ENCODE data around the gene LRCH3. TPM values are rescaled to one million over a fixed set of nuclear protein-coding genes. Genes with fewer than 3 reads are reported as not detected.

Gene LRCH3
- total and polyA plus RNA-seq, 2 of the 13 experiments (the other 11 are each of a cell fraction or from before 2014, with no cell fraction given) = 25.5 to 103 TPM

DNA sequence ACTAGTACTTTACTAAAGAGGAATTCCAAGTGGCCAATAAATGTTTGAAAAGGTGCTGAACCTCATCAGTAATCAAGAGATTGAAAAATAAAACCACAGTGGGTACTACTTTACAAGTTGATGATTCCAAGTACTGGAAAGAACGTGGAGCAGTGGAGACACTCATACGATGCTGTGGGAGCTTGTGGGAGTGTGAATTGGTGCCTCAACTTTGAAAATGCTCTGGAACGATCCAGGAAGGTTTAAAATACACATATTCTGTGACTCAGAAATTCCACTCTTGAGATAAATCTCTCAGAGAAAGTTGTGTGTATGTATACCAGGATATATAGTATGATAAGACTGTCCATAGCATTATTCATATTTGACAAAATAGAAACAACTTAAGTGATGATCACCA lies 9.3 kb downstream of the LRCH3 start:
- in situ Hi-C loops (cut with HindIII; ENCODE audit: extremely low pct_ligation_motif_present, low pct_unique_long_range_greater_than_20kb) = no loop called here
- Histone ChIP-seq H3K4me2 (ENCODE audit: low read depth, low read length) (no peak overlapping the region), H3K4me3 (replicated peaks in 1 of 3; ENCODE audit: insufficient read depth in 1 of 3, low read depth in 2 of 3, low read length in 3 of 3) (no peak overlapping the region), H3K27me3 (ENCODE audit: control insufficient read depth in 1 of 2, insufficient read depth in 2 of 2, low read length in 2 of 2) (no peaks in the 10 kb centered on the region; a peak in 1 of 5 replicates), H3K79me2 (ENCODE audit: insufficient read depth, low read length) (peaks cover 86% of the 10 kb centered on the region), H3K9me3 (ENCODE audit: low read length) (no peaks in the 10 kb centered on the region), H3K4me1 (ENCODE audit: insufficient read depth, low read length) (peaks cover 20% of the 10 kb centered on the region), H2AFZ (ENCODE audit: low read length) (no peak overlapping the region), H3K36me3 (replicated peaks in 1 of 2; ENCODE audit: control insufficient read depth in 1 of 2, insufficient read depth in 2 of 2, low read length in 2 of 2) (peaks cover 0 to 8% of the 10 kb centered on the region in 2 experiments; a peak in 3 of 5 replicates), H4K20me1 (ENCODE audit: insufficient read depth, low read length) (peaks cover 19% of the 10 kb centered on the region; the same call in 1 of the 2 replicates), H3K9ac (ENCODE audit: insufficient read depth, low read depth, low read length) (no peak overlapping the region), H3K27ac (ENCODE audit: extremely low read length, insufficient read depth, low read length) (no peak overlapping the region)
- BruUV-seq (replicated peaks) = no TSS peak
- FAIRE-seq (no peak), DNase-seq (ENCODE audit: low spot score) (no peak), ATAC-seq (no peak)
- ChIA-PET POLR2A (no interaction called here), CTCF (ENCODE audit: low intra/inter-chr PET ratio, low total read pairs) (no interaction called here)
- WGBS (ENCODE audit: low lambda C conversion rate) = 94% methylated on average over 3 of the region's 3 CpGs
- intact Hi-C loops (cut with micrococcal nuclease; ENCODE audit: unreplicated experiment) = no loop called here
- no peak for TF ChIP-seq RBM39 (IDR thresholded peaks at IDR 0.05; ENCODE audit: low read depth, low read length, poor library complexity, severe bottlenecking)
- TF ChIP-seq, protein P1, sequence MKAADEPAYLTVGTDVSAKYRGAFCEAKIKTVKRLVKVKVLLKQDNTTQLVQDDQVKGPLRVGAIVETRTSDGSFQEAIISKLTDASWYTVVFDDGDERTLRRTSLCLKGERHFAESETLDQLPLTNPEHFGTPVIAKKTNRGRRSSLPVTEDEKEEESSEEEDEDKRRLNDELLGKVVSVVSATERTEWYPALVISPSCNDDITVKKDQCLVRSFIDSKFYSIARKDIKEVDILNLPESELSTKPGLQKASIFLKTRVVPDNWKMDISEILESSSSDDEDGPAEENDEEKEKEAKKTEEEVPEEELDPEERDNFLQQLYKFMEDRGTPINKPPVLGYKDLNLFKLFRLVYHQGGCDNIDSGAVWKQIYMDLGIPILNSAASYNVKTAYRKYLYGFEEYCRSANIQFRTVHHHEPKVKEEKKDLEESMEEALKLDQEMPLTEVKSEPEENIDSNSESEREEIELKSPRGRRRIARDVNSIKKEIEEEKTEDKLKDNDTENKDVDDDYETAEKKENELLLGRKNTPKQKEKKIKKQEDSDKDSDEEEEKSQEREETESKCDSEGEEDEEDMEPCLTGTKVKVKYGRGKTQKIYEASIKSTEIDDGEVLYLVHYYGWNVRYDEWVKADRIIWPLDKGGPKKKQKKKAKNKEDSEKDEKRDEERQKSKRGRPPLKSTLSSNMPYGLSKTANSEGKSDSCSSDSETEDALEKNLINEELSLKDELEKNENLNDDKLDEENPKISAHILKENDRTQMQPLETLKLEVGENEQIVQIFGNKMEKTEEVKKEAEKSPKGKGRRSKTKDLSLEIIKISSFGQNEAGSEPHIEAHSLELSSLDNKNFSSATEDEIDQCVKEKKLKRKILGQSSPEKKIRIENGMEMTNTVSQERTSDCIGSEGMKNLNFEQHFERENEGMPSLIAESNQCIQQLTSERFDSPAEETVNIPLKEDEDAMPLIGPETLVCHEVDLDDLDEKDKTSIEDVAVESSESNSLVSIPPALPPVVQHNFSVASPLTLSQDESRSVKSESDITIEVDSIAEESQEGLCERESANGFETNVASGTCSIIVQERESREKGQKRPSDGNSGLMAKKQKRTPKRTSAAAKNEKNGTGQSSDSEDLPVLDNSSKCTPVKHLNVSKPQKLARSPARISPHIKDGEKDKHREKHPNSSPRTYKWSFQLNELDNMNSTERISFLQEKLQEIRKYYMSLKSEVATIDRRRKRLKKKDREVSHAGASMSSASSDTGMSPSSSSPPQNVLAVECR (CRISPR knock-in tag; IDR thresholded peaks at IDR 0.05; ENCODE audit: borderline replicate concordance) = no peak
- TF ChIP-seq RFXANK (CRISPR knock-in tag; IDR thresholded peaks at IDR 0.05) = no peak
- TF ChIP-seq, protein P2, sequence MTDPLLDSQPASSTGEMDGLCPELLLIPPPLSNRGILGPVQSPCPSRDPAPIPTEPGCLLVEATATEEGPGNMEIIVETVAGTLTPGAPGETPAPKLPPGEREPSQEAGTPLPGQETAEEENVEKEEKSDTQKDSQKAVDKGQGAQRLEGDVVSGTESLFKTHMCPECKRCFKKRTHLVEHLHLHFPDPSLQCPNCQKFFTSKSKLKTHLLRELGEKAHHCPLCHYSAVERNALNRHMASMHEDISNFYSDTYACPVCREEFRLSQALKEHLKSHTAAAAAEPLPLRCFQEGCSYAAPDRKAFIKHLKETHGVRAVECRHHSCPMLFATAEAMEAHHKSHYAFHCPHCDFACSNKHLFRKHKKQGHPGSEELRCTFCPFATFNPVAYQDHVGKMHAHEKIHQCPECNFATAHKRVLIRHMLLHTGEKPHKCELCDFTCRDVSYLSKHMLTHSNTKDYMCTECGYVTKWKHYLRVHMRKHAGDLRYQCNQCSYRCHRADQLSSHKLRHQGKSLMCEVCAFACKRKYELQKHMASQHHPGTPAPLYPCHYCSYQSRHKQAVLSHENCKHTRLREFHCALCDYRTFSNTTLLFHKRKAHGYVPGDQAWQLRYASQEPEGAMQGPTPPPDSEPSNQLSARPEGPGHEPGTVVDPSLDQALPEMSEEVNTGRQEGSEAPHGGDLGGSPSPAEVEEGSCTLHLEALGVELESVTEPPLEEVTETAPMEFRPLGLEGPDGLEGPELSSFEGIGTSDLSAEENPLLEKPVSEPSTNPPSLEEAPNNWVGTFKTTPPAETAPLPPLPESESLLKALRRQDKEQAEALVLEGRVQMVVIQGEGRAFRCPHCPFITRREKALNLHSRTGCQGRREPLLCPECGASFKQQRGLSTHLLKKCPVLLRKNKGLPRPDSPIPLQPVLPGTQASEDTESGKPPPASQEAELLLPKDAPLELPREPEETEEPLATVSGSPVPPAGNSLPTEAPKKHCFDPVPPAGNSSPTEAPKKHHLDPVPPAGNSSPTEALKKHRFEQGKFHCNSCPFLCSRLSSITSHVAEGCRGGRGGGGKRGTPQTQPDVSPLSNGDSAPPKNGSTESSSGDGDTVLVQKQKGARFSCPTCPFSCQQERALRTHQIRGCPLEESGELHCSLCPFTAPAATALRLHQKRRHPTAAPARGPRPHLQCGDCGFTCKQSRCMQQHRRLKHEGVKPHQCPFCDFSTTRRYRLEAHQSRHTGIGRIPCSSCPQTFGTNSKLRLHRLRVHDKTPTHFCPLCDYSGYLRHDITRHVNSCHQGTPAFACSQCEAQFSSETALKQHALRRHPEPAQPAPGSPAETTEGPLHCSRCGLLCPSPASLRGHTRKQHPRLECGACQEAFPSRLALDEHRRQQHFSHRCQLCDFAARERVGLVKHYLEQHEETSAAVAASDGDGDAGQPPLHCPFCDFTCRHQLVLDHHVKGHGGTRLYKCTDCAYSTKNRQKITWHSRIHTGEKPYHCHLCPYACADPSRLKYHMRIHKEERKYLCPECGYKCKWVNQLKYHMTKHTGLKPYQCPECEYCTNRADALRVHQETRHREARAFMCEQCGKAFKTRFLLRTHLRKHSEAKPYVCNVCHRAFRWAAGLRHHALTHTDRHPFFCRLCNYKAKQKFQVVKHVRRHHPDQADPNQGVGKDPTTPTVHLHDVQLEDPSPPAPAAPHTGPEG (CRISPR knock-in tag; IDR thresholded peaks at IDR 0.05) = no peak
- no peak for TF ChIP-seq RCOR2 (CRISPR knock-in tag; IDR thresholded peaks at IDR 0.05)
- no peak for TF ChIP-seq SNAPC5 (CRISPR knock-in tag; IDR thresholded peaks at IDR 0.05; ENCODE audit: borderline replicate concordance)
- TF ChIP-seq, protein P3, sequence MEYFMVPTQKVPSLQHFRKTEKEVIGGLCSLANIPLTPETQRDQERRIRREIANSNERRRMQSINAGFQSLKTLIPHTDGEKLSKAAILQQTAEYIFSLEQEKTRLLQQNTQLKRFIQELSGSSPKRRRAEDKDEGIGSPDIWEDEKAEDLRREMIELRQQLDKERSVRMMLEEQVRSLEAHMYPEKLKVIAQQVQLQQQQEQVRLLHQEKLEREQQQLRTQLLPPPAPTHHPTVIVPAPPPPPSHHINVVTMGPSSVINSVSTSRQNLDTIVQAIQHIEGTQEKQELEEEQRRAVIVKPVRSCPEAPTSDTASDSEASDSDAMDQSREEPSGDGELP (IDR thresholded peaks at IDR 0.05; ENCODE audit: borderline replicate concordance, low read depth) = no peak
- TF ChIP-seq ZNF776 (CRISPR knock-in tag; IDR thresholded peaks at IDR 0.05) = no peak
- TF ChIP-seq HNRNPL (IDR thresholded peaks at IDR 0.05; ENCODE audit: low read depth, low read length) = no peak
- no peak for TF ChIP-seq IKZF4 (CRISPR knock-in tag; IDR thresholded peaks at IDR 0.05; ENCODE audit: borderline replicate concordance, low read depth, not compliant biosample characterization)
- TF ChIP-seq ZNF337 (CRISPR knock-in tag; IDR thresholded peaks at IDR 0.05; ENCODE audit: borderline replicate concordance, low read depth) = no peak
- TF ChIP-seq ARID2 (CRISPR knock-in tag; IDR thresholded peaks at IDR 0.05; ENCODE audit: borderline replicate concordance) = no peak
- no peak for TF ChIP-seq MZF1 (CRISPR knock-in tag; IDR thresholded peaks at IDR 0.05; ENCODE audit: borderline replicate concordance)
- TF ChIP-seq ZNF432 (CRISPR knock-in tag; IDR thresholded peaks at IDR 0.05; ENCODE audit: borderline replicate concordance) = no peak
